Hematopoietic multipotent progenitor cell treated with erythropoietin and hydrocortisone succinate and interleukin-3 and kit ligand, for 8 days (in vitro differentiated cells): ENCODE data around the gene HBE1.
"Not testable (repeated sequence)": the region's sequence is repeated elsewhere in the genome, so short reads cannot be mapped to it uniquely, and the experiment has no call there.

ENCODE experiments used
- DNase-seq: peaks from one replicate; pipeline ENCODE4 v3.0.0-alpha.2; 2015

HBE1 gene

DNA sequence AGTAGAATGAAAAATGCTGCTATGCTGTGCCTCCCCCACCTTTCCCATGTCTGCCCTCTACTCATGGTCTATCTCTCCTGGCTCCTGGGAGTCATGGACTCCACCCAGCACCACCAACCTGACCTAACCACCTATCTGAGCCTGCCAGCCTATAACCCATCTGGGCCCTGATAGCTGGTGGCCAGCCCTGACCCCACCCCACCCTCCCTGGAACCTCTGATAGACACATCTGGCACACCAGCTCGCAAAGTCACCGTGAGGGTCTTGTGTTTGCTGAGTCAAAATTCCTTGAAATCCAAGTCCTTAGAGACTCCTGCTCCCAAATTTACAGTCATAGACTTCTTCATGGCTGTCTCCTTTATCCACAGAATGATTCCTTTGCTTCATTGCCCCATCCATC lies 14.9 kb upstream of the HBE1 start:
- DNase-seq = peak; percentile 99

DNA sequence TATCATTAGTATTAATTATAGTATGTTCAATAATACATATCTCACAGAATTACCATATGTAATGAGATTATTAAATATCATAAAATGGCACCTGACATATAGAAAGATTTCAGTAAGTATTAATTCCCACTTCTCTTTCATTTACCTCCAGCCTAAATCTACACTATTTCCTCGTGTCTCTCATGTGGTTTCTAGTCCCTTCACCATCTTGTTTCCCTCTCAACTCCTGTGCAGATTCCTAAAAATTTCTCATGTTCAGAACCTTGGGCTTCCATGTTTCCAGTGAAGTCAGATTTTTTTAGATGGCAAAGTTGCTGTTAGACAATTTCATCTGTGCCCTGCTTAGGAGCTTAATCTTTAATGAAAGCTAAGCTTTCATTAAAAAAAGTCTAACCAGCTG lies 14.1 kb upstream of the HBE1 start:
- DNase-seq = peak; percentile 52

DNA sequence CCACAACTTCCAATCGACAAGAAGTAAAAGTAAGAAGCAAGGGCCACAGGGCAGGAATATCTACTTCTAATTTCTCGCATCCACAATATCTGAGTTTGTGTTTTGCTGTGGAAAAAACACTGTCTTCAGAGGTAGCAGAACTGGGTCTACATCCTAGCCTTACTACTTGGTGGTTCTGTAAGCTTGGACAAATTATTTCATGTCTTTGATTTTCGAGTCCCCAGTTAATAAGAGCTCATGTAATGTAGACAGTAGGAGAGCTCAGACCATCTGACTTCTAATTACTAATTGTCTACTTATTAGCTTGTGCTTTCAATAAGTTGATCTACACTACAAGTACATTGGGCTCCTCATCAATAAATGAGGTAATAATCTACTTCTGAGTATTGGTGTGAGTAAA lies 13.3 kb upstream of the HBE1 start:
- DNase-seq = peak; percentile 37

DNA sequence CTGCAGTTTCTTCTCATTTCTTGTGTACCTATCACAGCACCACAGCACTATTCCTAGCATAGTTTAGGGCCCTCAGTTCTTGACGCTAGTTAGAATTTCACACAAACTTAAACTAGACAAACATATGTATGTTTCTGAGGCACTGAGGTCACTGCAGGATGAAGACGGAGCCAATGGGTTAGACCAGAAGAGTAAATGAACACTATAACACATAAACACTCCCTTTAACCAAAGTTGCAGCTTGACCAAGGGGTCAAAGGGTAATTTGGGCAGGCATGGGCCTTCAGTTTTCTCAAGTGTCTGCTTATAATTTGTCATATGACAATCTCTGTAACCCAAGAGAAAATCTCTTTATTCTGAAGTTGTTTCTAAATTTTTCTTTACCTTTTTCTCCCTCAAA lies 12.9 kb upstream of the HBE1 start:
- no peak for DNase-seq

DNA sequence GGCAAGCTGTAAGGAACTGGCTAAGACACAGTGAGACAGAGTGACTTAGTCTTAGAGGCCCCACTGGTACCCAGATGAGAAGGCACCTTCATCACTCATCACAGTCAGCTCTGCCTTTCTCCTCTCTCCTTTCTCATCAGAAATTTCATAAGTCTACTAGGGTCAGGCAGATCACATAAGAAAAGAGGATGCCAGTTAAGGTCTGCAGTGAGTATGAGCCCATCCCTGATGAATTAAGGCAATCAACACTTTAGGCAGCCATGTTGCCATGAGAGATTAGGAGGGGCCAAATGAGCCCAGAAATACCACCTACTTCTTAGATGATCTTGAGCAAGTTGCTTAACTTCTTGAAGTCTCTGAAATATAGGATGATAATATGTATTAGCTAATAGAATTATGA lies 11.9 kb upstream of the HBE1 start:
- DNase-seq = peak; percentile 51

DNA sequence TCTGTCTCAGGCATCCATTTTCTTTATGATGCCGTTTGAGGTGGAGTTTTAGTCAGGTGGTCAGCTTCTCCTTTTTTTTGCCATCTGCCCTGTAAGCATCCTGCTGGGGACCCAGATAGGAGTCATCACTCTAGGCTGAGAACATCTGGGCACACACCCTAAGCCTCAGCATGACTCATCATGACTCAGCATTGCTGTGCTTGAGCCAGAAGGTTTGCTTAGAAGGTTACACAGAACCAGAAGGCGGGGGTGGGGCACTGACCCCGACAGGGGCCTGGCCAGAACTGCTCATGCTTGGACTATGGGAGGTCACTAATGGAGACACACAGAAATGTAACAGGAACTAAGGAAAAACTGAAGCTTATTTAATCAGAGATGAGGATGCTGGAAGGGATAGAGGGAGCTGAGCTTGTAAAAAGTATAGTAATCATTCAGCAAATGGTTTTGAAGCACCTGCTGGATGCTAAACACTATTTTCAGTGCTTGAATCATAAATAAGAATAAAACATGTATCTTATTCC lies 10.9 kb upstream of the HBE1 start:
- DNase-seq = peak; percentile 100

DNA sequence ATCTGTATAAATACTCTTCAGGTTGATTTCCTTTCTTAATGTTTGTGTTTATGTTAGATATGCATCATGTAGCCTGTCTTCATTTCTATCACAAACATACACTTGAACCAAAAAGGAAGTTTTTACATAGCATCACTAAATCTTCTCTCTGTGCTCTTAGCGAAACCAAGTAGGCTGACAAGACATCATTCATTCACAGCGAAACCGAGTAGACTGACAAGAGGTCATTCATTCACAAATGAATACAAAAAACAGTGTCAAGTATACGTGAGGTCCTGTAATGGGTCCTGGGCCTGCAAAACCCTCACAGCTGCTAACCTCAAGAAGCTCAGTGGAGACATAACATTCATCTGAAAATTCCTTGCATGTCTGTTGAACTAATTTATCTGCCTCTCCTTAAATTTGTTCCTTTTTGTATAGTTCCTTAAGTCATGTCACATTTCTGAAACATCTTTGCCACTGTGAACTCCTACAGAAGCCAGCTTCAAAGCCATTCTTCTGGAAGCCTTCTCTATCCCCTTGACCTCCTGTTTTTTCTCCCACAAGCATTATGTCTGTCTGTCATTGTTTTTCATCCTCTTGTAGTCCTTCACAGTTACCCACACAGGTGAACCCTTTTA lies 9.8 kb upstream of the HBE1 start:
- DNase-seq = no peak

DNA sequence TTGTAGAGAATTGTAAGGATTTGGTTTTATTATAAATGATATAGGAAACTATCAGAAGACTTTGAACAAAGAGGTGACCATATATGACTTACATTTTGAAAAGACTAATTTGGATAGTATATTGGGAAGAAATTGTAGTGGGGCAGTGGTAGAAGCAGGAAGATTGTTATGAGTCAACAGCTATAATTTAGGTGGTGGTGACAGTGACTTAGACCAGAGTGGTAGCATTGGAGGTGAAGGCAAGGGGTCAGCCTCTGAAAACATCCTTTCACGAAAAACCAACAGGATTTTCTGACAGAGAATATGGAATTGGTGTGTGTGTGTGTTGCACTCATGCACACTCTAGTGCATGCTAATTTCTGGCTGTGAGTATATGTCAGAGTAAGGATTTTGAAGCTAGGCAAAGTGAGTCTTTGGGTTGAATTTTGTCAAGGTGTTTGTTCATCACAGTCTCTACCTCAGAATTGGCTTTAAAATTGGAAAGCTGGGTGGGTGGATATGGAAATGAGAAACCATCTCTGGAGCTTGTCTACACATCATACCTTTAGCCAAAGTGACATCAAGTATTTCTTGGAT lies 8.2 kb upstream of the HBE1 start:
- peak; percentile 18 for DNase-seq

DNA sequence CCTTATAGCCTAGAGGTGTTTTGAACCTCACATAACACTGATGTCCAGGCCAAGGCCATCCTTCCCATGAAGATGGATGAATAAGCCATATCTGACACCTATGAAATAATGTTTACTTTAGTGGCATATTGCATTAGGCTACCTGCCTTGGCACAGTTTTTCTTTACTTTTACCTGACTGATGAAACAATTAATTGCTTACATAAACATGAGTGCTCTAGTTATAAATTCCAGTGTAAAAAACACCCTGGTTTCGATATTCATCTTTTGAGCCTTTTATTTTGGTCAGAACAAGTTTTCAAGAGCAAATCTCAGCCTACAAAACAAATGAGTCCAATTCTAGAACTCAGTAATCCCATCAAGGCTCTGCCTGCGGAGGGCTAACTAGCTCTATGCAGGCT lies 7.0 kb upstream of the HBE1 start:
- peak; percentile 24 for DNase-seq

DNA sequence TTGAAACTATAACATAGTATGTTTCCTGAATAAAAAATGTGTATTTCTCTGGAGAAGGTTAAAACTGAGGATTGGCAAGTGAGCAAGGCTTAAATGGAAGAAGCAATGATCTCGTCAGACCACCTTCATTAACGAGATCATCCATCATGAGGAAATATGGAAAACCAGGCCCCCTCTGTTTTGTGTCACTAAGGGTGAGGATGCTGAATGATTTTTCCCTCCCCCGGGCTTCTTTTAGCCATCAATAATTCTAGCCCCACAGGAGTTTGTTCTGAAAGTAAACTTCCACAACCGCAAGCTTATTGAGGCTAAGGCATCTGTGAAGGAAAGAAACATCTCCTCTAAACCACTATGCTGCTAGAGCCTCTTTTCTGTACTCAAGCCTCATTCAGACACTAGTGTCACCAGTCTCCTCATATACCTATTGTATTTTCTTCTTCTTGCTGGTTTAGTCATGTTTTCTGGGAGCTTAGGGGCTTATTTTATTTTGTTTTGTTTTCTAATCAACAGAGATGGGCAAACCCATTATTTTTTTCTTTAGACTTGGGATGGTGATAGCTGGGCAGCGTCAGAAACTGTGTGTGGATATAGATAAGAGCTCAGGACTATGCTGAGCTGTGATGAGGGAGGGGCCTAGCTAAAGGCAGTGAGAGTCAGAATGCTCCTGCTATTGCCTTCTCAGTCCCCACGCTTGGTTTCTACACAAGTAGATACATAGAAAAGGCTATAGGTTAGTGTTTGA lies 5.8 kb upstream of the HBE1 start:
- peak; percentile 99 for DNase-seq

DNA sequence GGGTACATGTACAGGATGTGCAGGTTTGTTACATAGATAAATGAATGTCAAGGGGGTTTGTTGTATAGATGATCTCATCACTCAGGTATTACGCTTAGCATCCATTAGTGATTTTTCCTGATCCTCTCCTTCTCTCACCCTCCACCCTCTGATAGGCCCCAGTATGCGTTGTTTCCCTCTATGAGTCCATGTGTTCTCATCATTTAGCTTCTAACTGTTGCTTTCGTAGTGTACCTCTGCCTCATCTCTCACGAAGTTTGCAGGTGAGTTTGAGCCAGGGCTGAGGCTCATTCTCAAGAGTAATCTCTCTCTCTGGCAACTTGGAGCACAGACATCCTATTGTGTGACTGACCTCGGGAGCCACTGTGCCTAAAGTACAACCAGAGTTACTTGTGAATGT lies 4.7 kb upstream of the HBE1 start:
- DNase-seq = peak; percentile 4

DNA sequence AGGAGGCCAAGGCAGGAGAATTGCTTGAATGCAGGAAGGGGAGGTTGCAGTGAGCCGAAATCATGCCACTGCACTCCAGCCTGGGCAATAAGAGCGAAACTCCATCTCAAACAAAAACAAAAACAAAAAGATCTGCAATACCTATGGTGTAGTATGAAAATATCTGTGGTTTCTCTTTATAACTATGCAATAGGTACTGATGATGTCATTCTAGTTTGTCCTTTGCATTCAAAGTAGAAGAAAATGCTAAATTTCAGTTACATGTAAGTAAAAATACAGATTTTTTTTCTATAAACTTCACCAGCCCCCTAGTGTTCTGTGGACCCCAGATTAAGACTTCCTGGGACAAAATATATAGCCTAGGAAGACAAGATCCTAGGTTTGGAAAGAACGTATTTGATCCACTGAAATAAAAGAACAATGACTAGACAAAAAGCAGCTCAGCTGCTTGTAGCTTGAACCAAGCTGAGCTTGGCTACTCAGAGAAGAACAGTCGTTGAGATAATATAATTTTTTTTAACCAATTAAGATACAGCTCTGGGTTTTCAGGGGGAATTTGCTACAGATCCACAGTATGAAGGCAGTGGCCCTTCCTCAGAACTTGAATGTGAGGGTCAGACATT lies 2.8 kb upstream of the HBE1 start:
- DNase-seq = no peak

DNA sequence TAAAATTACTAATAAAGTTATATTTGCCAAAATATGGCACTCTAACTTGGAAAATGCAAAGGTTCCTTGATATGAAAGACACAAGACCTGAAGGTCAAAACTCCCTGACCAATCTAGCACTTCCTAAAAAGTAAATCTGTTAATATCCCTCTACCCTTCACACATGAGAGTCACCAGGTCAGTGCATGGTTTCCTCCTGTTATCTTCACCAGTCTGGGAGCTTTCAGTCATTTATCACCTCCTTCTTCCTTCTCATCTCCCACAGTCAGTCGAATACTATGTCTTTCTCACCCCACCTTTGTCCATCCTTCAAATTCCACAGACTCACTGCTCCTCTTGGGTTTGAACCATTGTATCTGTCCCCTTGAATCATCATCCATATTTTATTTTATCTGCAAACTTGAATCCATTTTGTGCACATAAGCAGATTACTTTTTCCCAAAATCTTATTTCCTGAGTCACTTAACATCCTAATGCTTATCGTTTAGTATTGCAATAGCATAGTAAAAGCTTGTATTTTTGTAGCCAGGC lies 2.6 kb downstream of the HBE1 start:
- DNase-seq = no peak

DNA sequence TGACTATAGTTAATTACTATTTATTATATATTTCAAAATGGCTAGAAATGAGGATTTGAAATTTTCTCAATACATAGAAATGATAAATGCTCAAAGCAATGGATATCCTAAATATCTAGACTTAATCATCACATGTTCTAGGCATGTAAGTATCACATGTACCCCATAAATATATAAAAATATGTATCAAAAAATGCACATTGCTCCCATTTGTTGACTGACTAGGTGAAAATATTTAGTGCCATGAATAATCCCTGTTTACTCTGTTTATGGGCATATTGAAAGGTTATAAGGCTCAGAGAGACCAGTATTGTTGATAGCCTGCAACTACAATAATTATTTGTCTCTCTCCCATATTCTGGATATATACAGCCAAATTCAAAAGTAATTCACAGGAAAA lies 3.1 kb downstream of the HBE1 start:
- DNase-seq = no peak

DNA sequence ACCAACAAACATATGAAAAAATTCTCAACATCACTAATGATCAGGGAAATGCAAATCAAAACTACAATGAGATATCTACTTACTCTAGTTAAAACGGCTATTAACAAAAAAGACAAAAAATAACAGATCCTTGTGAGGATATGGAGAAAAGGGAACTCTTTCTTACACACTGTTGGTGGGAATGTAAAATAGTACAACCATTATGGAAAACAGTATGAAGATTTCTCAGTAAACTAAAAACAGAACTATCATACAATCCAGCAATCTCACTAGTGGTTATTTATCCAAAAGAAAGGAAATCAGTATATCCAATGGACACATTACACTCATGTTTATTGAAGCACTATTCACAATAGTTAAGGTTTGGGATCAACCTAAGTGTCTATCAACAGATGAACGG lies 3.9 kb downstream of the HBE1 start:
- no peak for DNase-seq

DNA sequence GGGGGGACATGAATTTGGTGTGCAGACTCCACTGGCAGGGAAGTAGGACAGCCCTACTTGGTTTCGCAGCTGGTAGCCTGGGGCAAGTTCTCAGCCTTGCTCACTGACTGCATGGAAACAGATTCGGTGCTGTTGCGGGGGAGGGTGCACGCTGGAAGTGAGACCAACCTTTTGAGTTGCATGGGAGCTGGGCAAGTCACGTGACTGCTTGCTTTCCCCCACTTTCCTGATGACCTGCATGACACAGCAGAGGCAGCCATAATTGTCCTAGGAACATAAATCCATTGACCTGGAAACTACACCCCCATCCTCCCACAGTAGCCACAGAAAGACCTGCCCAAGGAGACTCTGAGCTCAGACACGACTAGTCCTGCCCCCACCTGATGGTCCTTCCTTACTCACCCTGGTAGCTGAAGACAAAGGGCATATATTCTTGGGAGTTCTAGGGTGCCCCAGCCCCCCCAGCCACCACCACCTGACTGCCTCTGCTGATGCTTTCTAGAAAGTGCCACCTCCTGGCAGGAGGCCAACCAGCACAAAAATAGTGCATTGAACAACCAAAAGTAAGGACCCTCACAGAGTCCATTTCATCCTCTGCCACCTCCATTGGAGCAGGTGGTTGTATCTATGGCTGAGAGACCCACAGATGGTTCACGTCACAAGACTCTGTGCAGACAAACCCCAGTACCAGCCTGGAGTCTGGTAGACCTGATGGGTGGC lies 11.0 kb downstream of the HBE1 start:
- no peak for DNase-seq

DNA sequence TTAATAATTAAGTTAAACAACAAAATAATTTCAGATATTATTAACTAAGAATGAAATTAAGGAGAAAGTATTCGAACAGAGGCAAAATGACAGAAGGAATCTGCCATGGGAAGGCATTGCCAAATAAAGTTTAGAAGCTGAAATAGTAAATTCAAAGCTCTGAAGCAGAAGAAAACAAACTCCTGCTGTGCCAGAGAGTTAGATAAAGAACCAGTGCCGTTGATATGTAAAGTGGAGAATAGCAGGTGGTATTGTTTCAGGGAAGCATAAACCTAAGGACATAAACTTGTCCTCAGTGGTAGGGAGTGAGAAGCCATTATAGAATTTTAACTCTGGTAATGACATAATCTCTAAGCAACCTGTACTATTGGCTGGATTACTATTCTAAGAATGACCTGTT lies 12.4 kb downstream of the HBE1 start:
- no peak for DNase-seq

DNA sequence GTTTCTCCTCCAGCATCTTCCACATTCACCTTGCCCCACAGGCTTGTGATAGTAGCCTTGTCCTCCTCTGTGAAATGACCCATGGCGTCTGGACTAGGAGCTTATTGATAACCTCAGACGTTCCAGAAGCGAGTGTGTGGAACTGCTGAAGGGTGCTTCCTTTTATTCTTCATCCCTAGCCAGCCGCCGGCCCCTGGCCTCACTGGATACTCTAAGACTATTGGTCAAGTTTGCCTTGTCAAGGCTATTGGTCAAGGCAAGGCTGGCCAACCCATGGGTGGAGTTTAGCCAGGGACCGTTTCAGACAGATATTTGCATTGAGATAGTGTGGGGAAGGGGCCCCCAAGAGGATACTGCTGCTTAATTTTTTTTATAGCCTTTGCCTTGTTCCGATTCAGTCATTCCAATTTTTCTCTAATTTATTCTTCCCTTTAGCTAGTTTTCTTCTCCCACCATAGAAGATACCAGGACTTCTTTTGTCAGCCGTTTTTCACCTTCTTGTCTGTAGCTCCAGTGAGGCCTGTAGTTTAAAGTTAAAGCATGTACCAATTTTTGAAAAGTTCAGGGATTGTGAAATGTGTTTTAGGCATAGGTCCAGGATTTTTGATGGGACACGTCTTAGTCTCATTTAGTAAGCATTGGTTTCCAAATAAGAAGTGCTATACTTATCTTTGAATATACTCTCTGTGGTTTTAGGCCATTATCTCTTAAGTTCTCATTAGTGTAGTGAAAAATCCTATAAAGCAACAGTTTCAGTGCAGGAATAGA lies 14.9 kb downstream of the HBE1 start, which contains the start of gene HBG2:
Gene HBG2, minus strand, starts transcription at position 136 of the 768 bp plus-strand sequence. Its CDS starts 53 bp downstream, at position 83.
- DNase-seq = not testable (repeated sequence)

DNA sequence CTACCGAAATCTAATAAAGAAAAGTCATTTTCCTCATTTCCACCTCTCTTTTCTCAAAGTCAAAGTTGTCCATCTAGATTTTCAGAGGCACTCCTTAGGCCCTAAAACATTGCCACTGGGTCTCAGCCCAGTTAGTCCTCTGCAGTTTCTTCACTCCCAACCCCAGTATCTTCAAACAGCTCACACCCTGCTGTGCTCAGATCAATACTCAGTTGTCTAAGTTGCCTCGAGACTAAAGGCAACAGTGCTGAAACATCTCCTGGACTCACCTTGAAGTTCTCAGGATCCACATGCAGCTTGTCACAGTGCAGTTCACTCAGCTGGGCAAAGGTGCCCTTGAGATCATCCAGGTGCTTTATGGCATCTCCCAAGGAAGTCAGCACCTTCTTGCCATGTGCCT lies 15.7 kb downstream of the HBE1 start:
- DNase-seq = peak; percentile 38

DNA sequence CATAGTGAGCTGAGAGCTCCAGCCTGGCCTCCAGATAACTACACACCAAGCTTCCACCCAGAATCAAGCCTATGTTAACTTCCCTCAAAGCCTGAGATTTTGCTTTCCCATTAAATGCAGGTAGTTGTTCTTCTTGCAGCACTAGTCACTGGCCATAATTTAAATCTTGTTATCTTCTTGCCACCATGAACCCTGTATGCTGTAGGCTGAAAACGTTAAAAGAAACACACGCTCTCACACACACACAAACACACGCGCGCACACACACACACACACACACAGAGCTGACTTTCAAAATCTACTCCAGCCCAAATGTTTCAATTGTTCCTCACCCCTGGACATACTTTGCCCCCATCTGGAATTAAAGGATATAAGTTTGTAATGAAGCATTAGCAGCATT lies 16.3 kb downstream of the HBE1 start:
- not testable (repeated sequence) for DNase-seq

DNA sequence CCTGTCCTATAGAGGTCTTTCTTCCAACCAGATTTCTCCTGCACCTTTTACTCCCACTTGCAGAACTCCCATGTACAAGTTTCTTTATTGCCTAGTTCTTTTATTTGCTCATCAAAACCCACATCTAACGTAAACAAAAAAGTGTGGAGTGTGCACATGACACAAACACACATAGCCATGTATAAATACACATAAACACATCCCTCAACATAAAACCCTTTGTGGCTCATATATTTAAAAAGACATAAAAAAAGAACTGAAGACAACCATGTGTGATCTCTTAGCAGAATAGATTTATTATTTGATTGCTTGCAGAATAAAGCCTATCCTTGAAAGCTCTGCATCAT lies 16.9 kb downstream of the HBE1 start:
- no peak for DNase-seq
